ENCODE measurements around the gene TUFT1.
"Not testable (repeated sequence)": the region's sequence is repeated elsewhere in the genome, so short reads cannot be mapped to it uniquely, and the experiment has no call there.

TUFT1 gene

GRCh38 chr1:151516031-151516511, 24.0 kb upstream of the TUFT1 start:
- TF ChIP-seq CTCF (IDR thresholded peaks at IDR 0.05; ENCODE audit: low read depth, low read length, missing control alignments): no peak
- H3K4me3 ChIP-seq (ENCODE audit: low read depth, low read length): no peak overlapping the region
- no peak for DNase-seq (ENCODE audit: low read depth)

- DNase-seq (ENCODE audit: low read depth): no peak
- TF ChIP-seq CTCF (IDR thresholded peaks at IDR 0.05; ENCODE audit: low read depth, low read length, missing control alignments): no peak
- H3K4me3 ChIP-seq (ENCODE audit: low read depth, low read length): no peak overlapping the region
Measured at GRCh38 chr1:151518431-151518830, 21.7 kb upstream of the TUFT1 start.

GRCh38 chr1:151518936-151519335, 21.2 kb upstream of the TUFT1 start:
- no peak overlapping the region for H3K4me3 ChIP-seq (ENCODE audit: low read depth, low read length)
- no peak for DNase-seq (ENCODE audit: low read depth)
- no peak for TF ChIP-seq CTCF (IDR thresholded peaks at IDR 0.05; ENCODE audit: low read depth, low read length, missing control alignments)

- DNase-seq (ENCODE audit: low read depth): no peak
- H3K4me3 ChIP-seq (ENCODE audit: low read depth, low read length): no peak overlapping the region
- TF ChIP-seq CTCF (IDR thresholded peaks at IDR 0.05; ENCODE audit: low read depth, low read length, missing control alignments): no peak
Measured at GRCh38 chr1:151519667-151520066, 20.4 kb upstream of the TUFT1 start.

- DNase-seq (ENCODE audit: low read depth): no peak
- TF ChIP-seq CTCF (IDR thresholded peaks at IDR 0.05; ENCODE audit: low read depth, low read length, missing control alignments): peak; percentile 55
Measured at GRCh38 chr1:151520359-151520758, 19.8 kb upstream of the TUFT1 start.

GRCh38 chr1:151522427-151522826, 17.7 kb upstream of the TUFT1 start:
- H3K4me3 ChIP-seq (ENCODE audit: low read depth, low read length); DNase-seq (ENCODE audit: low read depth): not testable (repeated sequence)

More at GRCh38 chr1:151520359-151520758, 19.8 kb upstream of the TUFT1 start:
- no peak overlapping the region for H3K4me3 ChIP-seq (ENCODE audit: low read depth, low read length)

GRCh38 chr1:151523326-151523725, 16.8 kb upstream of the TUFT1 start:
- no peak overlapping the region for H3K4me3 ChIP-seq (ENCODE audit: low read depth, low read length)
- TF ChIP-seq CTCF (IDR thresholded peaks at IDR 0.05; ENCODE audit: low read depth, low read length, missing control alignments): no peak
- no peak for DNase-seq (ENCODE audit: low read depth)

Data from GM12864 (cell line).